Effector memory CD4-positive, alpha-beta T cell (primary cell): ENCODE data around the gene RTEL1.
A peak's percentile ranks its signal among the peaks of the same experiment; 100 is the strongest.

ENCODE experiments used
- DNase-seq, 3 donors: peaks; one replicate each; pipeline ENCODE4 v3.0.0-alpha.2; 2020
- H3K27ac ChIP-seq: 2 replicates; pipeline ENCODE4 v1.7.0; 2013; ENCODE audit warnings: mild to moderate bottlenecking, low read length, moderate library complexity; ENCODE audit not compliant: insufficient read depth, poor library complexity, severe bottlenecking
- H3K27me3 ChIP-seq: replicated peaks from 2 replicates; pipeline ENCODE4 v1.7.0; 2013; ENCODE audit warnings: mild to moderate bottlenecking, low read length; ENCODE audit not compliant: insufficient read depth, control insufficient read depth, poor library complexity, severe bottlenecking
- H3K36me3 ChIP-seq: 2 replicates; pipeline ENCODE4 v1.7.0; 2013; ENCODE audit warnings: mild to moderate bottlenecking, low read length, moderate library complexity; ENCODE audit not compliant: control insufficient read depth, insufficient read depth
- H3K4me1 ChIP-seq: 2 replicates; pipeline ENCODE4 v1.7.0; 2013; ENCODE audit warnings: low read length, mild to moderate bottlenecking; ENCODE audit not compliant: control insufficient read depth, insufficient read depth, poor library complexity, severe bottlenecking
- H3K4me3 ChIP-seq: 2 replicates; pipeline ENCODE4 v1.7.0; 2013; ENCODE audit warnings: low read length, low read depth, mild to moderate bottlenecking; ENCODE audit not compliant: insufficient read depth, poor library complexity, severe bottlenecking
- H3K9me3 ChIP-seq: 2 replicates; pipeline ENCODE4 v1.7.0; 2013; ENCODE audit warnings: mild to moderate bottlenecking, low read length, moderate library complexity; ENCODE audit not compliant: control insufficient read depth

Gene RTEL1

DNA sequence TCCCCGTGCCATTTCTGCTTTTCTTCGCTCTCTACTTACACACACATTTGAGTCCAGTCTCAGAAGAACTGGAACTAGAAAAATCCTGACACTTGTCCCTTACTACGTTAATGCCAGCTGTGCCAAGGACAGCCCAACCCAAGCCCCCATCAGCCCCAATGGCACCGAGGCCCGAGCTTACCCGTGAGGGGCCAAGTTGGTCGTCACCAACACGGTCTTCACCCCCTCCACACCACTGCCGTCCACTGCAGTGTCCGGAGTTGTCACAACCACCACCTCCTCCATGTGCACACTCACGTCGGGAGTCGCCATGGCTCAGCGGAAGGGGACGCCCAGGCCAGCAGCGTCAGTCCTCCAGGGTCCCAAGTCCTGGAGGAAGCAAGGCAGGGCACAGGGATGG, 39.0 kb upstream of the RTEL1 start:
- Histone ChIP-seq H3K27me3 (no peaks in the 10 kb centered on the region), H3K9me3 (no peaks in the 10 kb centered on the region), H3K27ac (no peak overlapping the region), H3K36me3 (peaks cover 31% of the 10 kb centered on the region), H3K4me3 (no peak overlapping the region), H3K4me1 (no peaks in the 10 kb centered on the region)
- DNase-seq, result no peak

DNA sequence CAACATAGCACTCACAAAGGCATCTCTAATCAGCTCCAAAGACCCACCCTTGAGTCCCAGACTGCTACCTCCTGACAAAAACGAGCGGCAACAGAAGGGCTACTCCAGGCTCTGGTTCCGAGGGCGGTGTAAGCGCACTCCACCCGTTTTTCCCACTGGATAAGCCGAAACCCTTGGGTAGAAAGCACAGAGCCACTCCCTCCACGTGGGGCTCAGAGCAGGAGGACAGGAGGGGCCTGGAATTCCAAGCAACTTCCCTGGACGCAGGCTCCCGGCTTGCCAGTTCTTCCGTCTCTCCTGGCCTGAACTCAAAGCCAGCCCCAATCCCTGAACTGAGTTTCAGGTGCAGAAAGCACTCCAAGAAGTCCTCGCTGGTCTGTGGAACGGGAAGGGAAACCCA, 38.6 kb upstream of the RTEL1 start:
- Histone ChIP-seq H3K4me1 (no peaks in the 10 kb centered on the region), H3K4me3 (no peak overlapping the region), H3K27me3 (no peaks in the 10 kb centered on the region), H3K9me3 (no peaks in the 10 kb centered on the region), H3K36me3 (peaks cover 31% of the 10 kb centered on the region), H3K27ac (no peak overlapping the region)
- no peak for DNase-seq

GRCh38 chr20:63620991-63621390, 37.1 kb upstream of the RTEL1 start:
- Histone ChIP-seq H3K27me3 (no peaks in the 10 kb centered on the region), H3K36me3 (peaks cover 31% of the 10 kb centered on the region), H3K4me1 (no peaks in the 10 kb centered on the region), H3K4me3 (no peak overlapping the region), H3K27ac (no peak overlapping the region), H3K9me3 (no peaks in the 10 kb centered on the region)
- DNase-seq, result no peak

- Histone ChIP-seq H3K27ac (no peak overlapping the region), H3K36me3 (peaks cover 21% of the 10 kb centered on the region), H3K4me3 (no peak overlapping the region), H3K9me3 (no peaks in the 10 kb centered on the region), H3K27me3 (no peaks in the 10 kb centered on the region), H3K4me1 (no peaks in the 10 kb centered on the region)
- no peak for DNase-seq
Observed at GRCh38 chr20:63622096-63622495, 36.0 kb upstream of the RTEL1 start.

GRCh38 chr20:63622732-63623131, 35.4 kb upstream of the RTEL1 start:
- Histone ChIP-seq H3K27ac (no peak overlapping the region), H3K36me3 (peaks cover 15% of the 10 kb centered on the region), H3K4me3 (no peak overlapping the region), H3K9me3 (no peaks in the 10 kb centered on the region), H3K27me3 (no peaks in the 10 kb centered on the region), H3K4me1 (no peaks in the 10 kb centered on the region)
- DNase-seq, result no peak

GRCh38 chr20:63624486-63624885, 33.6 kb upstream of the RTEL1 start:
- no peaks in the 10 kb centered on the region for H3K36me3 ChIP-seq
- no peak overlapping the region for H3K4me3 ChIP-seq
- no peaks in the 10 kb centered on the region for H3K9me3 ChIP-seq
- H3K27ac ChIP-seq, result no peak overlapping the region
- DNase-seq, result no peak
- H3K4me1 ChIP-seq, result peaks cover 11% of the 10 kb centered on the region
- no peaks in the 10 kb centered on the region for H3K27me3 ChIP-seq

DNA sequence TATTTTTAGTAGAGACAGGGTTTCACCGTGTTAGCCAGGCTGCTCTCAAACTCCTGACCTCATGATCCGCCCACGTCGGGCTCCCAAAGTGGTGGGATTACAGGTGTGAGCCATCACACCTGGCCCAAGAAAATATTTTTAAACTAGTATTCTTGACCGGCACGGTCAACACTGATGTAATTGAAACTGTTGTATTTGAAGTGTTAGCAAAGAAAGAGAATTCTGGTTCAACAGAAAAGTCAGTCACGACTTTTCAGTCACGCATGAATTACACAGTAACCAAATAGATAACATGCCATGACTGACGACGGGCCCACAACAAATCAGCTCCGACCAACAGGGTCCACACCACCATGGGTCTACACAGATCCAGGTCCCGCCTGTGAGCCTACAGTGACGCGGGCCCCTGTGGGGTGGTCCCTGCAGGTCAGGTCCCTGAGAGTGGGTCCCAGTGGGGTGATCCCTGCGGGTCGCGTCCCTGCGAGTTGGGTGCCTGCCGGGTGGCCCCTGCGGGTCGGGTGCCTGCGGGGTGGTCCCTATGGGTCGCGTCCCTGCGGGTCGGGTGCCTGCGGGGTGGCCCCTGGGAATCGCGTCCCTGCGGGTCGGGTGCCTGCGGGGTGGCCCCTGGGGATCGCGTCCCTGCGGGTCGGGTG, 32.2 kb upstream of the RTEL1 start:
- DNase-seq, result no peak
- H3K27me3 ChIP-seq, result no peaks in the 10 kb centered on the region
- H3K36me3 ChIP-seq, result no peaks in the 10 kb centered on the region
- H3K4me3 ChIP-seq, result peak overlapping the region; percentile 81
- H3K9me3 ChIP-seq, result no peaks in the 10 kb centered on the region
- H3K4me1 ChIP-seq, result peaks cover 11% of the 10 kb centered on the region
- peak overlapping the region; percentile 86 for H3K27ac ChIP-seq

DNA sequence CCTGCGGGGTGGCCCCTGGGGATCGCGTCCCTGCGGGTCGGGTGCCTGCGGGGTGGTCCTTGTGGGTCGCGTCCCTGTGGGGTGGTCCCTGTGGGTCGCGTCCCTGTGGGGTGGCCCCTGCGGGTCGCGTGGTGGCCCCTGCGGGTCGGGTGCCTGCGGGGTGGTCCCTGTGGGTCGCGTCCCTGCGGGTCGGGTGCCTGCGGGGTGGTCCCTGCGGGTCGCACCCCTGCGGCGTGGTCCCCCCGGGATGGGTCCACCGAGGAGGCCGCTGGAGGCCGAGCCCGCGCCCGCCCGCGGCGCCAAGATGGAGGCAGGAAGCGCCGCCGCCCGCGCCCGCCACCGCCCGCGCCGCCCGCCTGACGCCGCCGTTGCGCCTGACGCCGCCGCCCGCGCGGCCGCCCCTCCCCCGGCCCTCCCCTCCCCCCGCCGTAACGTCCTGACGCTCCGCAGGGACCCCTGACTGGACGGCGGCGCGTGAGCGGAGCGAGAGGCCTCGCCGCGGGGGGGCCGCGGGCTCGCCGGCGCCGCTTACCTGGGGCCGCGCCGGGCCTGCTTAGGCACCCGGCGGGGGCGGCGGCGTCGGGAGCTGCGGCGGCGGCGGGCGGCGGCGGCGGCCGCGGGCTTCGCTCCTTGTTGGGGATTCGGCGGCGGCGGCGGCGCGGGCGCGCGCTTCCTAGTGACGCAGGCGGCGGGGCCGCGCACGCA, 31.5 kb upstream of the RTEL1 start, which contains the start of gene GMEB2:
Gene GMEB2, minus strand, starts transcription at position 678 of the 705 bp plus-strand sequence. CDS start 7,704 bp downstream, outside the sequence.
- H3K4me3 ChIP-seq, result peak within 1 kb of the TSS; percentile 87
- H3K27ac ChIP-seq, result peak within 1 kb of the TSS; percentile 89
- no peaks in the 10 kb centered on the region for H3K9me3 ChIP-seq
- no peaks in the 10 kb centered on the region for H3K36me3 ChIP-seq
- peak in 1 of 3 donors; percentile 90 for DNase-seq
- no peaks in the 10 kb centered on the region for H3K27me3 ChIP-seq
- peaks cover 14% of the 10 kb centered on the region for H3K4me1 ChIP-seq

- no peaks in the 10 kb centered on the region for H3K27me3 ChIP-seq
- no peaks in the 10 kb centered on the region for H3K9me3 ChIP-seq
- peak overlapping the region; percentile 87 for H3K4me3 ChIP-seq
- H3K36me3 ChIP-seq, result no peaks in the 10 kb centered on the region
- peaks cover 14% of the 10 kb centered on the region for H3K4me1 ChIP-seq
- peak; percentile 54 to 91 (median 91) for DNase-seq
- H3K27ac ChIP-seq, result peak overlapping the region; percentile 89
Observed at GRCh38 chr20:63627129-63627750, 30.9 kb upstream of the RTEL1 start.

GRCh38 chr20:63627751-63628245, 30.3 kb upstream of the RTEL1 start:
- Histone ChIP-seq H3K36me3 (no peaks in the 10 kb centered on the region), H3K27me3 (no peaks in the 10 kb centered on the region), H3K4me3 (peak overlapping the region; percentile 87), H3K9me3 (no peaks in the 10 kb centered on the region), H3K4me1 (peaks cover 17% of the 10 kb centered on the region), H3K27ac (peak overlapping the region; percentile 89)
- no peak for DNase-seq
